OCI-LY3 (cell line): Measurements from ENCODE around the gene GARIN5A.

Source experiments
- CTCF ChIP-seq: fragments of 200-600, 300-600 bp; sonication (generic); IDR thresholded peaks from 2 replicates; pipeline ENCODE4 v1.5.1; 2014; ENCODE audit warnings: antibody characterized with exemption, low read length, low read depth
- EZH2phosphoT487 ChIP-seq: fragments of 200-600 bp; shearing (Covaris generic); IDR thresholded peaks from 2 replicates; pipeline ENCODE4 v1.6.1; 2018; ENCODE audit warnings: antibody characterized with exemption, mixed run types, low read depth

- TF ChIP-seq CTCF (no peak), EZH2phosphoT487 (no peak)
Observed at GRCh38 chr19:50516964-50517703, 40.5 kb upstream of the GARIN5A start.
